ENCODE results near the gene BCKDK. TPM values are rescaled to one million over a fixed set of nuclear protein-coding genes. Genes with fewer than 3 reads are reported as not detected.

Gene BCKDK
- total RNA-seq, 2 experiments from 2014 or later: 4.3 to 5.8 TPM

- H3K36me3 Mint-ChIP-seq (ENCODE audit: low read depth): peaks cover 50% of the 10 kb centered on the region
- H3K27me3 Mint-ChIP-seq: no peaks in the 10 kb centered on the region
- no peak overlapping the region for H3K4me3 Mint-ChIP-seq
- intact Hi-C loops (cut with DNase I, micrococcal nuclease): no loop called here
- H3K27ac Mint-ChIP-seq: no peak overlapping the region
- ATAC-seq (ENCODE audit: poor library complexity) (no peak), DNase-seq (no peak)
- Histone ChIP-seq H3K27me3 (ENCODE audit: control insufficient read depth in 1 of 2, insufficient read depth in 2 of 2, low read length in 2 of 2) (no peaks in the 10 kb centered on the region), H3K27ac (ENCODE audit: low read depth in 1 of 2, low read length in 2 of 2) (no peak overlapping the region), H3K36me3 (ENCODE audit: insufficient read depth, low read length) (peaks cover 57% of the 10 kb centered on the region), H3K4me1 (ENCODE audit: insufficient read depth, low read length) (peaks cover 12% of the 10 kb centered on the region), H3K4me3 (ENCODE audit: low read length) (no peak overlapping the region), H3K9me3 (ENCODE audit: control insufficient read depth in 1 of 2, insufficient read depth in 1 of 2, low read length in 2 of 2) (no peaks in the 10 kb centered on the region)
- ChIA-PET POLR2A (interaction anchor here (1.3 to 2.0 kb wide), 2 partner anchors 9 to 34 kb away, joined by 3 to 15 read pairs; partner anchors contain the start of genes KAT8, ZNF646 and ZNF668), CTCF (no interaction called here)
- peaks cover 8% of the 10 kb centered on the region for H3K4me1 Mint-ChIP-seq (ENCODE audit: low read depth)
- H3K9me3 Mint-ChIP-seq: no peaks in the 10 kb centered on the region
- TF ChIP-seq CTCF (IDR thresholded peaks at IDR 0.05): no peak
Measured at GRCh38 chr16:31083556-31083955, 24.6 kb upstream of the BCKDK start.

- Mint-ChIP-seq H3K4me1 (ENCODE audit: low read depth) (peaks cover 8% of the 10 kb centered on the region), H3K27me3 (no peaks in the 10 kb centered on the region), H3K9me3 (no peaks in the 10 kb centered on the region), H3K36me3 (ENCODE audit: low read depth) (peaks cover 46% of the 10 kb centered on the region), H3K4me3 (no peak overlapping the region), H3K27ac (no peak overlapping the region)
- Histone ChIP-seq H3K9me3 (ENCODE audit: control insufficient read depth in 1 of 2, insufficient read depth in 1 of 2, low read length in 2 of 2) (no peaks in the 10 kb centered on the region), H3K4me3 (ENCODE audit: low read length) (no peak overlapping the region), H3K4me1 (ENCODE audit: insufficient read depth, low read length) (peaks cover 12% of the 10 kb centered on the region), H3K36me3 (ENCODE audit: insufficient read depth, low read length) (peaks cover 55% of the 10 kb centered on the region), H3K27ac (ENCODE audit: low read depth in 1 of 2, low read length in 2 of 2) (no peak overlapping the region), H3K27me3 (ENCODE audit: control insufficient read depth in 1 of 2, insufficient read depth in 2 of 2, low read length in 2 of 2) (no peaks in the 10 kb centered on the region)
- ChIA-PET POLR2A (interaction anchor here (0.9 to 2.0 kb wide), 3 partner anchors 9 to 33 kb away, joined by 3 to 15 read pairs (median 3); partner anchors contain the start of genes KAT8, ZNF646 and ZNF668), CTCF (no interaction called here)
- ATAC-seq (ENCODE audit: poor library complexity) (no peak), DNase-seq (no peak)
- intact Hi-C loops (cut with DNase I, micrococcal nuclease): no loop called here
- no peak for TF ChIP-seq CTCF (IDR thresholded peaks at IDR 0.05)
Measured at GRCh38 chr16:31083981-31084380, 24.2 kb upstream of the BCKDK start.

DNA sequence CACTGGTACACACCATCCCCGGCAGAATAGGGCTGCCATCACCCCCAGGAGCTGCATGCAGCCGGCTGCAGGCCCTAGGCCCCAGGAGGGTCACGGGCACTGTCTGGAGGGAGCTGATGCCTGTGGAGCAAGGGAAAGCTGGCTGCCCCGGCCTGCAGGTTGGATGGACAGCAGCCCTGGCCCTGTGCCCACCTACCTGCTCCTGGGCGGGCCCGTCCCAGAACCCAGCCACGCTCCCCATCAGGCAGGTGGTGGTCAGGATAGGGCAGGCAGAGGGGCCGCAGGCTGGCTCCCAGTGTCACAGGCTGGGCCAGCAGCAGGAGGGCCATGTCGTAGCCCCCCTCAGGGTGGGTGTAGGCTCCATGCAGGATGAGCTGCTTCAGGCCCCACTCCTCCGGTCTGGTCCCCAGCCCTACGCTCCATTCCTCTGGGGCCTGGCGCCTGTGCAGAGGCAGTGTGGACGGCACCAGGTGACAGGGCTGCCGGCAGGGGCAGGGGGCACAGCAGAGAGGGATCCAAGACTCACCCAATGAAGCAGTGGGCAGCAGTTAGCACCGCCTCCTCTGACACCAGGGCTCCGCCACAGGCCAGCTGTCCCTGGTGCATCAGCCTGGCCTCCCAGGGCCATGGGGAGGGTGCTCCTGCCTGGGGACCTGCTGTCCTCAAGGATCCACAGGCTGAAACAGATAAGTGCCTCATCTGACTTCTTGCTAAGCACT is 23.4 kb upstream of the BCKDK start:
- no peak for TF ChIP-seq CTCF (IDR thresholded peaks at IDR 0.05)
- ChIA-PET CTCF (no interaction called here), POLR2A (interaction anchor here (0.9 to 2.0 kb wide), 3 partner anchors 8 to 33 kb away, joined by 3 to 15 read pairs (median 3); partner anchors contain the start of genes KAT8, ZNF646 and ZNF668)
- Histone ChIP-seq H3K9me3 (ENCODE audit: control insufficient read depth in 1 of 2, insufficient read depth in 1 of 2, low read length in 2 of 2) (no peaks in the 10 kb centered on the region), H3K36me3 (ENCODE audit: insufficient read depth, low read length) (peaks cover 48% of the 10 kb centered on the region), H3K4me3 (ENCODE audit: low read length) (no peak overlapping the region), H3K4me1 (ENCODE audit: insufficient read depth, low read length) (peaks cover 12% of the 10 kb centered on the region), H3K27me3 (ENCODE audit: control insufficient read depth in 1 of 2, insufficient read depth in 2 of 2, low read length in 2 of 2) (no peaks in the 10 kb centered on the region), H3K27ac (ENCODE audit: low read depth in 1 of 2, low read length in 2 of 2) (no peak overlapping the region)
- H3K4me1 Mint-ChIP-seq (ENCODE audit: low read depth): peaks cover 8% of the 10 kb centered on the region
- H3K27me3 Mint-ChIP-seq: no peaks in the 10 kb centered on the region
- H3K27ac Mint-ChIP-seq: no peak overlapping the region
- intact Hi-C loops (cut with DNase I, micrococcal nuclease): no loop called here
- ATAC-seq (ENCODE audit: poor library complexity) (no peak), DNase-seq (no peak)
- no peak overlapping the region for H3K4me3 Mint-ChIP-seq
- peaks cover 42% of the 10 kb centered on the region for H3K36me3 Mint-ChIP-seq (ENCODE audit: low read depth)
- H3K9me3 Mint-ChIP-seq: no peaks in the 10 kb centered on the region

All from CD4-positive, alpha-beta T cell (primary cell).